KMS-11 (cell line): ENCODE results near the gene POLR2M.

Experiments
- H2AFZ ChIP-seq: fragments of 200-600 bp; sonication (generic); 2 replicates; pipeline ENCODE4 v1.6.1; 2016; ENCODE audit warnings: antibody characterized with exemption, mixed run types, low read depth
- H3K27ac ChIP-seq: fragments of 200-600 bp; sonication (generic); 2 replicates; pipeline ENCODE4 v1.6.1; 2016; ENCODE audit warnings: mild to moderate bottlenecking, mixed run types
- H3K27me3 ChIP-seq: fragments of 200-600 bp; sonication (generic); 2 replicates; pipeline ENCODE4 v1.6.1; 2017; ENCODE audit warnings: mild to moderate bottlenecking, low read depth, mixed run types, moderate library complexity; ENCODE audit not compliant: insufficient read depth
- H3K36me3 ChIP-seq: fragments of 200-600 bp; sonication (generic); 2 replicates; pipeline ENCODE4 v1.6.1; 2017; ENCODE audit warnings: mild to moderate bottlenecking, mixed run types; ENCODE audit not compliant: insufficient read depth
- H3K4me1 ChIP-seq: fragments of 200-600 bp; sonication (generic); 2 replicates; pipeline ENCODE4 v1.6.1; 2016; ENCODE audit warnings: mild to moderate bottlenecking, low read depth, mixed run types; ENCODE audit not compliant: poor library complexity, severe bottlenecking
- H3K4me2 ChIP-seq: fragments of 200-600 bp; sonication (generic); 2 replicates; pipeline ENCODE4 v1.7.0; 2016; ENCODE audit warnings: mild to moderate bottlenecking, mixed run types
- H3K4me3 ChIP-seq: fragments of 200-600 bp; sonication (generic); IDR thresholded peaks from 2 replicates; pipeline ENCODE4 v1.6.1; 2017; ENCODE audit warnings: low read depth, low read length, mixed read lengths; ENCODE audit not compliant: insufficient read depth
- H3K79me2 ChIP-seq: fragments of 200-600 bp; sonication (generic); 2 replicates; pipeline ENCODE4 v1.6.1; 2016; ENCODE audit warnings: low read depth, mixed run types; ENCODE audit not compliant: insufficient read depth
- H3K9ac ChIP-seq: fragments of 200-600 bp; sonication (generic); 2 replicates; pipeline ENCODE4 v1.6.1; 2016; ENCODE audit warnings: mild to moderate bottlenecking, mixed run types
- H4K20me1 ChIP-seq: fragments of 200-600 bp; sonication (generic); 2 replicates; pipeline ENCODE4 v1.6.1; 2016; ENCODE audit warnings: mild to moderate bottlenecking, mixed run types; ENCODE audit not compliant: insufficient read depth
- TF ChIP-seq, protein P1 (sequence below): fragments of 200-600 bp; sonication (generic); conservative IDR thresholded peaks from 2 replicates; pipeline ENCODE4 v1.6.1; 2017; ENCODE audit warnings: low read depth, mild to moderate bottlenecking, antibody characterized with exemption, low read length, moderate library complexity, mixed read lengths

POLR2M gene

DNA sequence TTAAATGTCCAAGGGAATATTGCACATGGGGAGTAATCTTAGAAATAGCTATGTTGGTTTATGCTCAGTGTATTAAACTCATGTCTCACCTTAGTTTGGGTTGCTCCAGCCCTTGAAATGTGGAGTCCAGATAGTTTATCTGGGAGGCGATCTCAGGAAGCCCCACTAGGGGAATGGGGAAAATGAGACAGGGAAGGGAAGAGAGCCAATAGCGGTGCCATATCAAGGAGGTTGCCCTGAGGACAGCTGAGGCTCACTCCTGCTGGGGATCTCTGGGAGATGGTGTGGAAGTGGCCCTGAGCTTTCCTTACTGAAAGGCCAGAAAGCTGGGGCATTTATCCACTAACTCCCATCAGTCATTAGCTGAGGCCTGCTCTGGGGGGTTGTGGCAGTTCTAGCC, 43.3 kb upstream of the POLR2M start:
- H3K27ac ChIP-seq, result no peak overlapping the region
- H4K20me1 ChIP-seq, result no peaks in the 10 kb centered on the region
- TF ChIP-seq, protein P1, sequence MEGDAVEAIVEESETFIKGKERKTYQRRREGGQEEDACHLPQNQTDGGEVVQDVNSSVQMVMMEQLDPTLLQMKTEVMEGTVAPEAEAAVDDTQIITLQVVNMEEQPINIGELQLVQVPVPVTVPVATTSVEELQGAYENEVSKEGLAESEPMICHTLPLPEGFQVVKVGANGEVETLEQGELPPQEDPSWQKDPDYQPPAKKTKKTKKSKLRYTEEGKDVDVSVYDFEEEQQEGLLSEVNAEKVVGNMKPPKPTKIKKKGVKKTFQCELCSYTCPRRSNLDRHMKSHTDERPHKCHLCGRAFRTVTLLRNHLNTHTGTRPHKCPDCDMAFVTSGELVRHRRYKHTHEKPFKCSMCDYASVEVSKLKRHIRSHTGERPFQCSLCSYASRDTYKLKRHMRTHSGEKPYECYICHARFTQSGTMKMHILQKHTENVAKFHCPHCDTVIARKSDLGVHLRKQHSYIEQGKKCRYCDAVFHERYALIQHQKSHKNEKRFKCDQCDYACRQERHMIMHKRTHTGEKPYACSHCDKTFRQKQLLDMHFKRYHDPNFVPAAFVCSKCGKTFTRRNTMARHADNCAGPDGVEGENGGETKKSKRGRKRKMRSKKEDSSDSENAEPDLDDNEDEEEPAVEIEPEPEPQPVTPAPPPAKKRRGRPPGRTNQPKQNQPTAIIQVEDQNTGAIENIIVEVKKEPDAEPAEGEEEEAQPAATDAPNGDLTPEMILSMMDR, result no peak
- H3K36me3 ChIP-seq, result no peaks in the 10 kb centered on the region
- no peaks in the 10 kb centered on the region for H3K79me2 ChIP-seq
- no peaks in the 10 kb centered on the region for H3K4me1 ChIP-seq
- no peak overlapping the region for H3K4me3 ChIP-seq
- H3K9ac ChIP-seq, result no peak overlapping the region
- H2AFZ ChIP-seq, result no peak overlapping the region
- H3K4me2 ChIP-seq, result no peak overlapping the region
- no peaks in the 10 kb centered on the region for H3K27me3 ChIP-seq

GRCh38 chr15:57665194-57665593, 41.3 kb upstream of the POLR2M start:
- Histone ChIP-seq H3K4me3 (no peak overlapping the region), H3K27ac (no peak overlapping the region), H3K4me2 (no peak overlapping the region), H3K4me1 (no peaks in the 10 kb centered on the region), H3K27me3 (no peaks in the 10 kb centered on the region), H3K9ac (no peak overlapping the region), H4K20me1 (no peaks in the 10 kb centered on the region), H2AFZ (no peak overlapping the region), H3K79me2 (no peaks in the 10 kb centered on the region), H3K36me3 (no peaks in the 10 kb centered on the region)
- TF ChIP-seq, protein P1, result no peak

DNA sequence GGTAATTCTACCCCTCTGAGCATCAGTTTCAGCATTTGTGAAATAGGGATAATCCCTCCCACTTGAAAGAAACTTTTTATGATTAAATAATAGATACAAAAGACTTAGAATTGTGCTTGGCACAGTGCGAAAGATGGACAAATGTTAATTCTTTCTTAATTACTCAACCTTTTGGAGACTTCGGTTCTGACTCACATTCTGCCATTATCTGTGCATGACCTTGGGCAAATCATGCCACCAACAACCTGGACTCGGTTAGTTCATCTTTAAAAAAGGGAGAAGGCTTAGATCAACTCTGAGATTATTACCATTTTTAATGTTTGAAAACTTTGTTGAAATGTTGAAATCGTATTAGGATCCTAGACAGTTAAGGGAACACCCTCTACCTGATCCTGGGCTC, 40.6 kb upstream of the POLR2M start:
- Histone ChIP-seq H3K79me2 (no peaks in the 10 kb centered on the region), H3K4me3 (no peak overlapping the region), H3K4me1 (no peaks in the 10 kb centered on the region), H3K27me3 (no peaks in the 10 kb centered on the region), H2AFZ (no peak overlapping the region), H4K20me1 (no peaks in the 10 kb centered on the region), H3K27ac (no peak overlapping the region), H3K4me2 (no peak overlapping the region), H3K9ac (no peak overlapping the region), H3K36me3 (no peaks in the 10 kb centered on the region)
- TF ChIP-seq, protein P1, result no peak

DNA sequence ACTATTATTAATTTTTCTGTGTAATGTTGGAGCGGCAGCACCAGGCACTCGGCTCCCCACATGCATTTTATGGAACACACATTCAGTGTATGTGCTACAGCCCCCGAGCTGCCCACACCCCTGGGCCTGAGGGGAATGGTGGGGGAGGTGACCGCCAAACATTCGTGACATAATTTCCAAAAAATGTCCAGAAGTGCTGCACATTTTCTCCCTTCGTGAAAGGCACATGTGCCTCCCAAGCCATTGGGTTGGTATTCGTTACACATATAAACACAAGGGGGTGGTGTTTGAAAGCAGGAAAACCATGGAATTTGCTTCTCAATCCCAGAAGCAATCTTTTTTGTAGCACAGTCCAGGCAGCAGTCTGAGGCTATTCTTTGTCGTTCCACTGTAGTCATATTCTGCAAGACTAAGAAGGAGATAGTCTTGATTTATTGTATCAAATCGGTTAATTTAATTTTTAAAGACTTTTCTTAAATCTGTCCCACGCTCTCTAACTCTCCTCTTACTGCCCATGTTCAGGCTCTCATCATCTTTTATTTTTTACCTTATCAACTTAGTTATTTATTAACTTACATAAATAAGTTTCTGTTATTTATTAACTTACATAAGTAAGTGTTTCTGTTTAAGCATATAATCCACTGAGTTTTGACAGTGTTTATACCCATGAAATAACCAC, 39.2 kb upstream of the POLR2M start:
- no peaks in the 10 kb centered on the region for H3K36me3 ChIP-seq
- H3K4me3 ChIP-seq, result no peak overlapping the region
- TF ChIP-seq, protein P1, result no peak
- H3K79me2 ChIP-seq, result no peaks in the 10 kb centered on the region
- H3K4me2 ChIP-seq, result no peak overlapping the region
- no peak overlapping the region for H2AFZ ChIP-seq
- no peaks in the 10 kb centered on the region for H4K20me1 ChIP-seq
- no peak overlapping the region for H3K27ac ChIP-seq
- no peaks in the 10 kb centered on the region for H3K27me3 ChIP-seq
- no peaks in the 10 kb centered on the region for H3K4me1 ChIP-seq
- no peak overlapping the region for H3K9ac ChIP-seq
